Measurements from ENCODE around the gene TBC1D22A. TPM values are rescaled to one million over a fixed set of nuclear protein-coding genes. Genes with fewer than 3 reads are reported as not detected.

TBC1D22A gene
- total and polyA plus RNA-seq, 9 of the 15 experiments (the other 6 are each of a cell fraction or from before 2014, with no cell fraction given) = 0.20 to 11.5 (median 5.2) TPM

DNA sequence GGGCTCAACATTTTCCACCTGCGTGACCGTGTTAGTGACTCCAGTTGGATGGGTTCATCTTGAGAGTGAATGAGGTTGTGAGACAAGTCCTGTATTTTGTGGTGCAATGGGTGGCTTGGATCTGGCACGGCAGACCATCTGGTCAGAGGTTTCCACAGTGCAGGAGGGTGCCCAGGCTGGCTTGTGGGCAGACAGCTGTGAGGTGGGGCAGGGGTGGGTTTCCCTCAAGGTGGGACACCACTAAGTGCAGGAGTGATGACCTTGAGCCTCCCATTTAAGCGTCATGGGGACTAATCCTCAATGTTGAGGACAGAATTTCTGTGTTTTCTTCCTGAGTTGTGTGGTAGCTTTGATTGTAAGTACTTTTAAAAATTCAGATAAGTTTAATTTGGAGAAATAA lies 220.6 kb downstream of the TBC1D22A start (continued):
- TF ChIP-seq, protein P1, sequence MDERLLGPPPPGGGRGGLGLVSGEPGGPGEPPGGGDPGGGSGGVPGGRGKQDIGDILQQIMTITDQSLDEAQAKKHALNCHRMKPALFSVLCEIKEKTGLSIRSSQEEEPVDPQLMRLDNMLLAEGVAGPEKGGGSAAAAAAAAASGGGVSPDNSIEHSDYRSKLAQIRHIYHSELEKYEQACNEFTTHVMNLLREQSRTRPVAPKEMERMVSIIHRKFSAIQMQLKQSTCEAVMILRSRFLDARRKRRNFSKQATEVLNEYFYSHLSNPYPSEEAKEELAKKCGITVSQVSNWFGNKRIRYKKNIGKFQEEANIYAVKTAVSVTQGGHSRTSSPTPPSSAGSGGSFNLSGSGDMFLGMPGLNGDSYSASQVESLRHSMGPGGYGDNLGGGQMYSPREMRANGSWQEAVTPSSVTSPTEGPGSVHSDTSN (CRISPR knock-in tag; IDR thresholded peaks at IDR 0.05; ENCODE audit: low read depth) = no peak
- TF ChIP-seq, protein P1 (tag; conservative IDR thresholded peaks at IDR 0.05; ENCODE audit: low read depth) = no peak
- no peak for TF ChIP-seq SRSF3 (IDR thresholded peaks at IDR 0.05; ENCODE audit: insufficient read depth, low read length)
- TF ChIP-seq JUNB (CRISPR knock-in tag; conservative IDR thresholded peaks at IDR 0.05) = no peak
- no peak for TF ChIP-seq CHD1 (IDR thresholded peaks at IDR 0.05; ENCODE audit: low read length)
- TF ChIP-seq, protein P2, sequence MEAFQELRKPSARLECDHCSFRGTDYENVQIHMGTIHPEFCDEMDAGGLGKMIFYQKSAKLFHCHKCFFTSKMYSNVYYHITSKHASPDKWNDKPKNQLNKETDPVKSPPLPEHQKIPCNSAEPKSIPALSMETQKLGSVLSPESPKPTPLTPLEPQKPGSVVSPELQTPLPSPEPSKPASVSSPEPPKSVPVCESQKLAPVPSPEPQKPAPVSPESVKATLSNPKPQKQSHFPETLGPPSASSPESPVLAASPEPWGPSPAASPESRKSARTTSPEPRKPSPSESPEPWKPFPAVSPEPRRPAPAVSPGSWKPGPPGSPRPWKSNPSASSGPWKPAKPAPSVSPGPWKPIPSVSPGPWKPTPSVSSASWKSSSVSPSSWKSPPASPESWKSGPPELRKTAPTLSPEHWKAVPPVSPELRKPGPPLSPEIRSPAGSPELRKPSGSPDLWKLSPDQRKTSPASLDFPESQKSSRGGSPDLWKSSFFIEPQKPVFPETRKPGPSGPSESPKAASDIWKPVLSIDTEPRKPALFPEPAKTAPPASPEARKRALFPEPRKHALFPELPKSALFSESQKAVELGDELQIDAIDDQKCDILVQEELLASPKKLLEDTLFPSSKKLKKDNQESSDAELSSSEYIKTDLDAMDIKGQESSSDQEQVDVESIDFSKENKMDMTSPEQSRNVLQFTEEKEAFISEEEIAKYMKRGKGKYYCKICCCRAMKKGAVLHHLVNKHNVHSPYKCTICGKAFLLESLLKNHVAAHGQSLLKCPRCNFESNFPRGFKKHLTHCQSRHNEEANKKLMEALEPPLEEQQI (IDR thresholded peaks at IDR 0.05) = no peak
- TF ChIP-seq, protein P3, sequence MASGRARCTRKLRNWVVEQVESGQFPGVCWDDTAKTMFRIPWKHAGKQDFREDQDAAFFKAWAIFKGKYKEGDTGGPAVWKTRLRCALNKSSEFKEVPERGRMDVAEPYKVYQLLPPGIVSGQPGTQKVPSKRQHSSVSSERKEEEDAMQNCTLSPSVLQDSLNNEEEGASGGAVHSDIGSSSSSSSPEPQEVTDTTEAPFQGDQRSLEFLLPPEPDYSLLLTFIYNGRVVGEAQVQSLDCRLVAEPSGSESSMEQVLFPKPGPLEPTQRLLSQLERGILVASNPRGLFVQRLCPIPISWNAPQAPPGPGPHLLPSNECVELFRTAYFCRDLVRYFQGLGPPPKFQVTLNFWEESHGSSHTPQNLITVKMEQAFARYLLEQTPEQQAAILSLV (tag; IDR thresholded peaks at IDR 0.05) = no peak
- TF ChIP-seq NUFIP1 (IDR thresholded peaks at IDR 0.05; ENCODE audit: partially characterized antibody) = no peak

All from K562 (cell line).